HCT116 (cell line): ENCODE results near the gene PPM1H. TPM values are rescaled to one million over a fixed set of nuclear protein-coding genes. Genes with fewer than 3 reads are reported as not detected.

Experiments used
- ATAC-seq: fragments of 200-7000 bp; cut with Tn5 transposase; 2 replicates; pipeline ENCODE4 v1.9.1; 2020; ENCODE audit warnings: mild to moderate bottlenecking, moderate library complexity
- BruUV-seq: library from RNA; stranded (reverse); fragments of 400-500 nt; replicated peaks from 2 replicates; lab custom pipeline; 2021; lab: Mats Ljungman, UMichigan
- CTCF ChIA-PET: fragments of 300-600 bp; sonication (Branson Sonifier 250); formaldehyde crosslinking; loops from one replicate; lab custom pipeline; 2021; ENCODE audit warnings: antibody characterized with exemption; lab: Charles Lee
- POLR2A ChIA-PET: fragments of 300-600, 350-600 bp; sonication (Branson Sonifier 250); formaldehyde crosslinking; loops from one replicate; lab custom pipeline; 2021; ENCODE audit warnings: antibody characterized with exemption; lab: Charles Lee
- RAD21 ChIA-PET, 2 experiments: fragments of 300-600 bp; sonication (Branson Sonifier 250); formaldehyde crosslinking; loops; one replicate each; lab custom pipeline; 2023; ENCODE audit warnings: low total read pairs in 2 of 2; ENCODE audit not compliant: uncharacterized antibody in 2 of 2, unreplicated experiment in 2 of 2, low non-redundant PET in 1 of 2; lab: Charles Lee
- DNase-seq: peaks from one replicate; pipeline ENCODE4 v3.0.0-alpha.2; 2010; ENCODE audit warnings: low read depth, low spot score
- H2AFZ ChIP-seq: fragments of 200-600 bp; shearing (Covaris generic), sonication (generic); 2 replicates; pipeline ENCODE4 v1.6.1; 2017; ENCODE audit warnings: low read depth, mixed run types, mixed read lengths, antibody characterized with exemption, low read length; ENCODE audit not compliant: poor library complexity, severe bottlenecking
- H3K27ac ChIP-seq: 2 replicates; pipeline ENCODE4 v1.5.1; 2012; ENCODE audit warnings: low read depth, low read length
- H3K27me3 ChIP-seq: fragments of 200-600 bp; sonication (generic); 2 replicates; pipeline ENCODE4 v1.6.1; 2016; ENCODE audit warnings: mixed run types, low read length, mixed read lengths; ENCODE audit not compliant: insufficient read depth
- H3K36me3 ChIP-seq, 2 experiments: fragments of 200-500 bp in 1 of 2; fragments of 200-600 bp in 1 of 2; sonication (Bioruptor generic) in 1 of 2; sonication (generic) in 1 of 2; 2 replicates each; pipeline versions ENCODE4 v1.5.1 to v1.6.1; 2014 to 2016; ENCODE audit warnings: low read length in 2 of 2, inconsistent platforms in 1 of 2, mixed read lengths in 1 of 2, mixed run types in 1 of 2; ENCODE audit not compliant: insufficient read depth in 2 of 2, control insufficient read depth in 1 of 2
- H3K4me1 ChIP-seq, 2 experiments: fragments of 200-600 bp in 1 of 2; sonication (generic) in 1 of 2; 2 replicates each; pipeline versions ENCODE4 v1.5.1 to v1.6.1; 2012 to 2017; ENCODE audit warnings: low read length in 2 of 2, inconsistent platforms in 1 of 2, mild to moderate bottlenecking in 1 of 2, mixed read lengths in 1 of 2, mixed run types in 1 of 2, moderate library complexity in 1 of 2; ENCODE audit not compliant: insufficient read depth in 2 of 2, control insufficient read depth in 1 of 2
- H3K4me2 ChIP-seq: fragments of 200-600 bp; sonication (generic); 2 replicates; pipeline ENCODE4 v1.6.1; 2017; ENCODE audit warnings: mixed run types, low read length, mixed read lengths
- H3K4me3 ChIP-seq, 2 experiments: fragments of 200-600 bp in 1 of 2; sonication (generic) in 1 of 2; replicated peaks in 1 of 2; 2 replicates each; pipeline ENCODE4 v1.5.1; 2011 to 2016; ENCODE audit warnings: low read length in 2 of 2, control low read depth in 1 of 2, low read depth in 1 of 2, mild to moderate bottlenecking in 1 of 2, mixed read lengths in 1 of 2, mixed run types in 1 of 2
- H3K79me2 ChIP-seq: fragments of 200-600 bp; sonication (generic); 2 replicates; pipeline ENCODE4 v1.6.1; 2017; ENCODE audit warnings: mild to moderate bottlenecking, mixed run types, low read length, moderate library complexity, mixed read lengths; ENCODE audit not compliant: insufficient read depth
- H3K9ac ChIP-seq: fragments of 200-600 bp; sonication (generic); 2 replicates; pipeline ENCODE4 v1.6.1; 2016; ENCODE audit warnings: low read length, mixed read lengths
- H3K9me2 ChIP-seq: fragments of 200-600 bp; sonication (generic), shearing (Covaris generic); 2 replicates; pipeline ENCODE4 v1.6.1; 2017; ENCODE audit warnings: mixed run types, mild to moderate bottlenecking, moderate library complexity; ENCODE audit not compliant: insufficient read depth
- H3K9me3 ChIP-seq, 2 experiments: fragments of 200-500 bp in 1 of 2; fragments of 200-600 bp in 1 of 2; sonication (Bioruptor generic) in 1 of 2; sonication (generic) in 1 of 2; 2 replicates each; pipeline ENCODE4 v1.6.1; 2014 to 2017; ENCODE audit warnings: low read length in 2 of 2, mixed read lengths in 2 of 2, inconsistent platforms in 1 of 2, low read depth in 1 of 2, mild to moderate bottlenecking in 1 of 2, mixed run types in 1 of 2, moderate library complexity in 1 of 2; ENCODE audit not compliant: control insufficient read depth in 1 of 2, insufficient read depth in 1 of 2
- H4K20me1 ChIP-seq: fragments of 200-600 bp; sonication (generic), shearing (Covaris generic); 2 replicates; pipeline ENCODE4 v1.6.1; 2017; ENCODE audit warnings: mixed run types, mild to moderate bottlenecking, moderate library complexity; ENCODE audit not compliant: insufficient read depth
- CBX3 ChIP-seq: IDR thresholded peaks from 2 replicates; pipeline ENCODE4 v1.6.1; 2012; ENCODE audit warnings: low read depth
- CEBPB ChIP-seq: IDR thresholded peaks from 2 replicates; pipeline ENCODE4 v1.6.1; 2012; ENCODE audit warnings: low read depth
- ELF1 ChIP-seq: IDR thresholded peaks from 2 replicates; pipeline ENCODE4 v1.6.1; 2012; ENCODE audit warnings: low read depth, borderline replicate concordance
- EZH2 ChIP-seq: fragments of 200-600 bp; sonication (generic); IDR thresholded peaks from 2 replicates; pipeline ENCODE4 v1.6.1; 2017; ENCODE audit warnings: antibody characterized with exemption, mixed run types
- FOSL1 ChIP-seq: IDR thresholded peaks from 2 replicates; pipeline ENCODE4 v1.6.1; 2012; ENCODE audit warnings: low read depth
- JUND ChIP-seq: IDR thresholded peaks from 2 replicates; pipeline ENCODE4 v1.6.1; 2012
- POLR2A ChIP-seq: IDR thresholded peaks from 2 replicates; pipeline ENCODE4 v1.7.0; 2011; ENCODE audit warnings: borderline replicate concordance; ENCODE audit not compliant: insufficient read depth, insufficient read length; ENCODE audit errors: extremely low read depth
- POLR2AphosphoS5 ChIP-seq: IDR thresholded peaks from 2 replicates; pipeline ENCODE4 v1.6.1; 2011; ENCODE audit warnings: mild to moderate bottlenecking, low read depth, low read length, moderate library complexity
- RAD21 ChIP-seq: IDR thresholded peaks from 2 replicates; pipeline ENCODE4 v1.6.1; 2012; ENCODE audit warnings: low read depth, mild to moderate bottlenecking
- SIN3A ChIP-seq: IDR thresholded peaks from 2 replicates; pipeline ENCODE4 v1.6.1; 2012; ENCODE audit warnings: low read depth
- SP1 ChIP-seq: IDR thresholded peaks from 2 replicates; pipeline ENCODE4 v1.6.1; 2012; ENCODE audit warnings: low read depth
- SRF ChIP-seq: IDR thresholded peaks from 2 replicates; pipeline ENCODE4 v1.6.1; 2012; ENCODE audit warnings: low read depth
- TCF7L2 ChIP-seq: IDR thresholded peaks from 2 replicates; pipeline ENCODE4 v1.7.0; 2011; ENCODE audit warnings: borderline replicate concordance, inconsistent platforms; ENCODE audit not compliant: insufficient read depth, insufficient read length; ENCODE audit errors: extremely low read depth
- ZFX ChIP-seq: fragments of 450-650 bp; IDR thresholded peaks from 2 replicates; pipeline ENCODE4 v1.6.1; 2017
- ZNF274 ChIP-seq: fragments of 200-500 bp; sonication (Bioruptor generic); IDR thresholded peaks from 2 replicates; pipeline ENCODE4 v1.6.1; 2014; ENCODE audit warnings: mild to moderate bottlenecking, low read depth, low read length, inconsistent platforms
- intact Hi-C: fragments of 100-400 bp; cut with micrococcal nuclease; formaldehyde crosslinking; loops from 2 replicates; pipeline ENCODE4 v1.10.0; 2022
- total RNA-seq: library from RNA; stranded (reverse); gene quantifications from one replicate; pipeline ENCODE4 v1.2.1, GENCODE V29; 2021; ENCODE audit not compliant: unreplicated experiment
- TF ChIP-seq, protein P1 (sequence below): IDR thresholded peaks from 2 replicates; pipeline ENCODE4 v1.6.1; 2012
- TF ChIP-seq, protein P2 (sequence below): IDR thresholded peaks from 2 replicates; pipeline ENCODE4 v1.6.1; 2012
- TF ChIP-seq, protein P3 (sequence below), 3 experiments: fragments of 200-600 bp in 1 of 3; sonication (generic) in 1 of 3; IDR thresholded peaks in 2 of 3; conservative IDR thresholded peaks in 1 of 3; 2 replicates each; pipeline ENCODE4 v1.5.1; 2012 to 2017; ENCODE audit warnings: low read depth in 2 of 3, low read length in 2 of 3, antibody characterized with exemption in 1 of 3, borderline replicate concordance in 1 of 3, control low read depth in 1 of 3, mild to moderate bottlenecking in 1 of 3, mixed read lengths in 1 of 3, mixed run types in 1 of 3, moderate library complexity in 1 of 3; ENCODE audit not compliant: insufficient read depth in 1 of 3
- TF ChIP-seq, protein P4 (sequence below): IDR thresholded peaks from 2 replicates; pipeline ENCODE4 v1.6.1; 2012; ENCODE audit warnings: low read depth
- TF ChIP-seq, protein P5 (sequence below): IDR thresholded peaks from 2 replicates; pipeline ENCODE4 v1.6.1; 2011; ENCODE audit warnings: mild to moderate bottlenecking, low read length, moderate library complexity; ENCODE audit not compliant: insufficient replicate concordance; ENCODE audit errors: extremely low read depth

Gene PPM1H
- total RNA-seq, 1 experiment from 2014 or later, result 8.0 TPM

DNA sequence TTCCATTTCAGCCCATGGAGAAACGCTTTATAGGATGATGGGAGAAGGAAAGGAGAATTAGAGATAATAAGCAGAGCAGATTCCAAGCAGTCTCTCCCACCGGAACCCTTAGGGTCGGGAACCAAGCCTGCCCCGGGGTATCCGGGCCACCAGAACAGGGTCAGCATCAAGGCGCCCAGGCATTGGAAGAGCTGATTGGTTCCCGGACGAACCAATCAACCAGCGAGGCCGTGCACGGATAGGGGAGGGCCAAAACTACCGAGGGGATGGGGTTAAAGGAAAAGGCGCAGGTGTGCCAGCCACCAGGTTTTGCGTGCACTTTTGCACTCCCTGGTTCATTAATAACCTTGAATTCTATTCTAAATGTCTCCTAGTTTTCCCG lies 1.7 kb downstream of the PPM1H start:
- Histone ChIP-seq H3K9ac (no peak overlapping the region), H2AFZ (no peak overlapping the region), H3K4me1 (peaks cover 9 to 18% of the 10 kb centered on the region in 2 experiments; a peak in 3 of 4 replicates), H3K36me3 (no peaks in the 10 kb centered on the region), H3K4me3 (peak overlapping the region in 1 of 2 experiments; percentile 85; a peak in 3 of 4 replicates), H3K9me3 (no peaks in the 10 kb centered on the region), H3K4me2 (peak overlapping the region; percentile 94), H3K79me2 (no peaks in the 10 kb centered on the region), H4K20me1 (no peaks in the 10 kb centered on the region), H3K9me2 (no peaks in the 10 kb centered on the region), H3K27ac (no peak overlapping the region), H3K27me3 (no peaks in the 10 kb centered on the region)
- ChIA-PET RAD21 (no interaction called here), CTCF (no interaction called here), POLR2A (no interaction called here)
- DNase-seq, result no peak
- TF ChIP-seq TCF7L2 (no peak), CEBPB (no peak), SRF (no peak), SP1 (no peak), SIN3A (no peak), CBX3 (no peak), POLR2A (no peak), FOSL1 (no peak), ZNF274 (no peak), POLR2AphosphoS5 (no peak), EZH2 (no peak), RAD21 (no peak), JUND (no peak), ELF1 (no peak), ZFX (no peak)
- TF ChIP-seq, protein P1, sequence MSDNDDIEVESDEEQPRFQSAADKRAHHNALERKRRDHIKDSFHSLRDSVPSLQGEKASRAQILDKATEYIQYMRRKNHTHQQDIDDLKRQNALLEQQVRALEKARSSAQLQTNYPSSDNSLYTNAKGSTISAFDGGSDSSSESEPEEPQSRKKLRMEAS, result no peak
- TF ChIP-seq, protein P2, sequence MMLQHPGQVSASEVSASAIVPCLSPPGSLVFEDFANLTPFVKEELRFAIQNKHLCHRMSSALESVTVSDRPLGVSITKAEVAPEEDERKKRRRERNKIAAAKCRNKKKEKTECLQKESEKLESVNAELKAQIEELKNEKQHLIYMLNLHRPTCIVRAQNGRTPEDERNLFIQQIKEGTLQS, result no peak
- TF ChIP-seq, protein P3, sequence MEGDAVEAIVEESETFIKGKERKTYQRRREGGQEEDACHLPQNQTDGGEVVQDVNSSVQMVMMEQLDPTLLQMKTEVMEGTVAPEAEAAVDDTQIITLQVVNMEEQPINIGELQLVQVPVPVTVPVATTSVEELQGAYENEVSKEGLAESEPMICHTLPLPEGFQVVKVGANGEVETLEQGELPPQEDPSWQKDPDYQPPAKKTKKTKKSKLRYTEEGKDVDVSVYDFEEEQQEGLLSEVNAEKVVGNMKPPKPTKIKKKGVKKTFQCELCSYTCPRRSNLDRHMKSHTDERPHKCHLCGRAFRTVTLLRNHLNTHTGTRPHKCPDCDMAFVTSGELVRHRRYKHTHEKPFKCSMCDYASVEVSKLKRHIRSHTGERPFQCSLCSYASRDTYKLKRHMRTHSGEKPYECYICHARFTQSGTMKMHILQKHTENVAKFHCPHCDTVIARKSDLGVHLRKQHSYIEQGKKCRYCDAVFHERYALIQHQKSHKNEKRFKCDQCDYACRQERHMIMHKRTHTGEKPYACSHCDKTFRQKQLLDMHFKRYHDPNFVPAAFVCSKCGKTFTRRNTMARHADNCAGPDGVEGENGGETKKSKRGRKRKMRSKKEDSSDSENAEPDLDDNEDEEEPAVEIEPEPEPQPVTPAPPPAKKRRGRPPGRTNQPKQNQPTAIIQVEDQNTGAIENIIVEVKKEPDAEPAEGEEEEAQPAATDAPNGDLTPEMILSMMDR (IDR thresholded peaks at IDR 0.05 in 2 of 3, conservative IDR thresholded peaks at IDR 0.05 in 1 of 3; ENCODE audit: borderline replicate concordance in 1 of 3, insufficient read depth in 1 of 3, low read depth in 2 of 3, low read length in 2 of 3), result no peak
- TF ChIP-seq, protein P4, sequence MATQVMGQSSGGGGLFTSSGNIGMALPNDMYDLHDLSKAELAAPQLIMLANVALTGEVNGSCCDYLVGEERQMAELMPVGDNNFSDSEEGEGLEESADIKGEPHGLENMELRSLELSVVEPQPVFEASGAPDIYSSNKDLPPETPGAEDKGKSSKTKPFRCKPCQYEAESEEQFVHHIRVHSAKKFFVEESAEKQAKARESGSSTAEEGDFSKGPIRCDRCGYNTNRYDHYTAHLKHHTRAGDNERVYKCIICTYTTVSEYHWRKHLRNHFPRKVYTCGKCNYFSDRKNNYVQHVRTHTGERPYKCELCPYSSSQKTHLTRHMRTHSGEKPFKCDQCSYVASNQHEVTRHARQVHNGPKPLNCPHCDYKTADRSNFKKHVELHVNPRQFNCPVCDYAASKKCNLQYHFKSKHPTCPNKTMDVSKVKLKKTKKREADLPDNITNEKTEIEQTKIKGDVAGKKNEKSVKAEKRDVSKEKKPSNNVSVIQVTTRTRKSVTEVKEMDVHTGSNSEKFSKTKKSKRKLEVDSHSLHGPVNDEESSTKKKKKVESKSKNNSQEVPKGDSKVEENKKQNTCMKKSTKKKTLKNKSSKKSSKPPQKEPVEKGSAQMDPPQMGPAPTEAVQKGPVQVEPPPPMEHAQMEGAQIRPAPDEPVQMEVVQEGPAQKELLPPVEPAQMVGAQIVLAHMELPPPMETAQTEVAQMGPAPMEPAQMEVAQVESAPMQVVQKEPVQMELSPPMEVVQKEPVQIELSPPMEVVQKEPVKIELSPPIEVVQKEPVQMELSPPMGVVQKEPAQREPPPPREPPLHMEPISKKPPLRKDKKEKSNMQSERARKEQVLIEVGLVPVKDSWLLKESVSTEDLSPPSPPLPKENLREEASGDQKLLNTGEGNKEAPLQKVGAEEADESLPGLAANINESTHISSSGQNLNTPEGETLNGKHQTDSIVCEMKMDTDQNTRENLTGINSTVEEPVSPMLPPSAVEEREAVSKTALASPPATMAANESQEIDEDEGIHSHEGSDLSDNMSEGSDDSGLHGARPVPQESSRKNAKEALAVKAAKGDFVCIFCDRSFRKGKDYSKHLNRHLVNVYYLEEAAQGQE, result no peak
- TF ChIP-seq, protein P5, sequence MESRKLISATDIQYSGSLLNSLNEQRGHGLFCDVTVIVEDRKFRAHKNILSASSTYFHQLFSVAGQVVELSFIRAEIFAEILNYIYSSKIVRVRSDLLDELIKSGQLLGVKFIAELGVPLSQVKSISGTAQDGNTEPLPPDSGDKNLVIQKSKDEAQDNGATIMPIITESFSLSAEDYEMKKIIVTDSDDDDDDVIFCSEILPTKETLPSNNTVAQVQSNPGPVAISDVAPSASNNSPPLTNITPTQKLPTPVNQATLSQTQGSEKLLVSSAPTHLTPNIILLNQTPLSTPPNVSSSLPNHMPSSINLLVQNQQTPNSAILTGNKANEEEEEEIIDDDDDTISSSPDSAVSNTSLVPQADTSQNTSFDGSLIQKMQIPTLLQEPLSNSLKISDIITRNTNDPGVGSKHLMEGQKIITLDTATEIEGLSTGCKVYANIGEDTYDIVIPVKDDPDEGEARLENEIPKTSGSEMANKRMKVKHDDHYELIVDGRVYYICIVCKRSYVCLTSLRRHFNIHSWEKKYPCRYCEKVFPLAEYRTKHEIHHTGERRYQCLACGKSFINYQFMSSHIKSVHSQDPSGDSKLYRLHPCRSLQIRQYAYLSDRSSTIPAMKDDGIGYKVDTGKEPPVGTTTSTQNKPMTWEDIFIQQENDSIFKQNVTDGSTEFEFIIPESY, result no peak
- intact Hi-C loops, result loop anchor here (10.0 kb wide), 1 partner anchor 118 kb away; no protein-coding TSS in a partner anchor
- BruUV-seq, result TSS peak; percentile 51
- no peak for ATAC-seq
